ENCODE results near the gene KIF1B.
"Not testable (repeated sequence)": the region's sequence is repeated elsewhere in the genome, so short reads cannot be mapped to it uniquely, and the experiment has no call there.

Gene KIF1B

DNA sequence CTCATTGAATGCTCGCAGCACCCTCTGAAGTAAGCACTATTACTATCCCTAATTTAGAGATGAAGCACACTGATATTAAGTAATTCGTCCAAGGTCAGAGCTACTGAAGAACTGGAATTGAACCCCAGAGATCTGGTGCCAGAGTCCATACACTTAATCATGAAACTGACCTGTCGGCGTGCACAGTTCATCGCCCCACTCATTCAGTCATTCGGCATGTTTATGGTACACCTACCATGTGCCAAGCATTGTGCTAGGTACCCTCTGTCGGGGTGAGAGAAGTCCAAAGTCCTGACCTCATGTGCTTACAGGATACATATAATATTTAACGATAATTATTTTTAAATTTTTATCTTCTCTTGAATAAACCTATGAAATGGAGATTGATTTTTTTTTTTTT is 214.3 kb downstream of the KIF1B start:
- no peak for DNase-seq (ENCODE audit: low read depth, low spot score)

DNA sequence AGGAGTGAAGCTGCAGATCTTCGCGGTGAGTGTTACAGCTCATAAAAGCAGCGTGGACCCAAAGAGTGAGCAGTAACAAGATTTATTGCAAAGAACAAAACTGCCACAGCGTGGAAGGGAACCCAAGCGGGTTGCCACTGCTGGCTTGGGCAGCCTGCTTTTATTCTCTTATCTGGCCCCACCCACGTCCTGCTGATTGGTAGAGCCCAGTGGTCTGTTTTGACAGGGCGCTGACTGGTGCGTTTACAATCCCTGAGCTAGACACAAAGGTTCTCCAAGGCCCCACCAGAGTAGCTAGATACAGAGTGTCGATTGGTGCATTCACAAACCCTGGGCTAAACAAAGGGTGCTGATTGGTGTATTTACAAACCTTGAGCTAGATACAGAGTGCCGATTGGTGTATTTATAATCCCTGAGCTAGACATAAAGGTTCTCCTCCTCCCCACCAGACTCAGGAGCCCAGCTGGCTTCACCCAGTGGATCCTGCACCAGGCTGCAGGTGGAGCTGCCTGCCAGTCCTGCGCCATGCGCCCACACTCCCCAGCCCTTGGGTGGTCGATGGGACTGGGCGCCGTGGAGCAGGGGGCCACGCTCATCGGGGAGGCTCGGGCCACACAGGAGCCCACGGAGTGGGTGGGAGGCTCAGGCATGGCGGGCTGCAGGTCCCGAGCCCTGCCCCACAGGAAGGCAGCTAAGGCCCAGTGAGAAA is 215.6 kb downstream of the KIF1B start:
- not testable (repeated sequence) for DNase-seq (ENCODE audit: low read depth, low spot score)

DNA sequence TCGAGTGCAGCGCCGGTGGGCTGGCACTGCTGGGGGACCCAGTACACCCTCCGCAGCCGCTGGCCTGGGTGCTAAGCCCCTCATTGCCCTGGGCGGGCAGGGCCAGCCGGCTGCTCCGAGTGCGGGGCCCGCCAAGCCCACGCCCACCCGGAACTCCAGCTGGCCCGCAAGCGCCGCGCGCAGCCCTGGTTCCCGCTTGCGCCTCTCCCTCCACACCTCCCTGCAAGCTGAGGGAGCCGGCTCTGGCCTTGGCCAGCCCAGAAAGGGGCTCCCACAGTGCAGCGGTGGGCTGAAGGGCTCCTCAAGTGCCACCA is 216.1 kb downstream of the KIF1B start:
- DNase-seq (ENCODE audit: low read depth, low spot score), result not testable (repeated sequence)

DNA sequence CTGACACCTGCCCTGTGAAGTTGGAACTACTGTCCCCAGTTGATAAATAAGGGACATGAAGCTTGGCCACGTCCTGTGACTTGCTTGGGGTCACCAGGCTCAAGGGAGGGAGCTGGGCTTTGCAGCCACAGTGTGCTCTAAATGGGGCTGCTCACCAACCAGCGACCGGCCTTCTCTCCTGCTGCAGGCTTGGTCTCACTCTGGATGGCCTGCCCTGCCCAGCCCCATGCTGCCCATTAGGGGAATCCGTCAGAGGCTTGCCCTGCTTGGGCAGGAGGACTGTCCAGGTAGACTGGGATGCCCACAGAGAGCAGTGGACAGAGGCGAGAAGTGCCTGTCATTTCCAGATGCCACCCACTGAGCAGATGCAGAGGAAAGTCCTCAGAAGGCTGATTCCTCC is 218.6 kb downstream of the KIF1B start:
- DNase-seq (ENCODE audit: low read depth, low spot score), result no peak

DNA sequence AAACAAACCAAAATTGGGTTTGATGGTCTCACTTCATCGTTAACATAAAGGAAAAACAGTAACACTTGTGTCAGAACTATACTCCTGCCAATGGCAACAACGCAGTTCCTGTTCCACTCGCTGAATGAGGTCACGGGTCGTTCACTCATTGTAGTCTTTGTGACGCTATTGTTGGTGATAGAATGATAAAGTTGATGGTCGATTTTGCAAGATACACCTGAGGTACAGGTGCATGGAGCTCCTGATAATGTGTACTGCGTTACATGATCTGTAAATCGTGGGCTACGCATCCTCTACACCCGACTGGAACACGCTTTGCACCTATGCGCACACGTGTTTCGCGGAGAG is 219.5 kb downstream of the KIF1B start:
- DNase-seq (ENCODE audit: low read depth, low spot score), result no peak

DNA sequence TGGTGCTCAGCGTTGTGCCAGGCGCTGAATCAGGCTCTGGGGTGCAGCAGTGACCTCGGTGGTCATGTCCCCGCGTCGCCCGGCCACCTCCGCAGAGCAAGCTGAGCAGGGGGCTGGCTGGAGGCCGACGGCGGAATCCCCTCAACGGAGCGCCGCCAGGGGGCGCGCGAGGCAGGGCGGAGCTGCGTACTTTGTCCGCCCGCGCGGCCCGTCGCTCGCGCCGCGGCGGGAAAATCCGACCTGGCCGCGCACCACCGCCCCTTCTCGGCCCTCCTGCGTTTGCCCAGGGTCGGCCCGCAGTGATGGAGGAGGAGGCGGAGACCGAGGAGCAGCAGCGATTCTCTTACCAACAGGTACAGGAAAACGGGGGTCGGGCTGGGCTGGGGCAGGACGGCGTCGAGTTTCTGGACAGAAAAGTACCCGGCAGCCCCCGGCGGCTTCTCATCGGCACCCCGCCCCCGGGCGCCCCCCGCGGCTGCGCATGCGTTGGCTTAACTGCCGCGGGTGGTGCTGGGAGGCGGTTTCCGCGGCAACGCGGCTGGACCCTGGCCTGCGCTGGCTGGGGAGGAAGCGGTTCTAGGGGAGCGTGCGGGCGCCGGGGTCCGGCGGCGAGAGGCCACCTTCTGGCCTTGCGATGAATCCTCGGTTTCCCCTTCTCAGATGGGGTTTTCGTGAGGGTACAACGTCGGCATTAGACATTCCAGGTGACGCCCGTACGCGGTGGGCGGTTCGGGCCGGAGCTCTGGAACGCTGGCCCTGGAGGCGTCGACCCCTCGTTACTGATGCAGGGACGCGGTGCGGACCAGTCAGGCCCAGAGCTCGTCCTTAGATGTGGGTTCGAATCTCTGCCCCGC is 220.1 kb downstream of the KIF1B start, which contains the start of gene CENPS:
TSS of gene CENPS (plus strand) at position 218 of the 854 bp plus-strand sequence. CDS start at position 303, 85 bp downstream.
- DNase-seq (ENCODE audit: low read depth, low spot score), result peak; percentile 97
